GM12878 (cell line): ENCODE data around the gene ERVK3-1. TPM values are rescaled to one million over a fixed set of nuclear protein-coding genes. Genes with fewer than 3 reads are reported as not detected.

Source experiments
- ATAC-seq: fragments of 200-7000 bp; cut with Tn5 transposase; 3 replicates; pipeline ENCODE4 v1.9.1; 2020; ENCODE audit warnings: mild to moderate bottlenecking, moderate library complexity
- BruUV-seq: library from RNA; stranded (reverse); fragments of 400-500 nt; replicated peaks from 2 replicates; lab custom pipeline; 2021; lab: Mats Ljungman, UMichigan
- CTCF ChIA-PET: fragments of 300-600 bp; sonication (Branson Sonifier 250); formaldehyde crosslinking; extraction: SDS; loops from one replicate; lab custom pipeline; 2021; ENCODE audit warnings: inconsistent platforms; lab: Yijun Ruan, JAX
- POLR2A ChIA-PET: fragments of 350-600 bp; formaldehyde crosslinking; extraction: SDS; loops from one replicate; lab custom pipeline; 2021; ENCODE audit warnings: inconsistent platforms; lab: Charles Lee
- RAD21 ChIA-PET: fragments of 300-600 bp; sonication (Branson Sonifier 250); formaldehyde crosslinking; loops from one replicate; lab custom pipeline; 2023; ENCODE audit warnings: antibody characterized with exemption; ENCODE audit not compliant: unreplicated experiment; lab: Charles Lee
- SMC1A ChIA-PET: fragments of 300-600 bp; sonication (Branson Sonifier 250); formaldehyde crosslinking; loops from one replicate; lab custom pipeline; 2023; ENCODE audit not compliant: unreplicated experiment, uncharacterized antibody; lab: Charles Lee
- DNase-seq: peaks from one replicate; pipeline ENCODE4 v3.0.0-alpha.2; 2011; ENCODE audit warnings: low read depth, low spot score
- FAIRE-seq: peaks from 3 replicates; lab custom pipeline; 2011; peaks lifted over from hg19 to GRCh38; lab: Jason Lieb, UNC
- H2AFZ ChIP-seq: 2 replicates; pipeline ENCODE4 v1.6.0; 2011; ENCODE audit warnings: low read depth, low read length, control low read depth; ENCODE audit not compliant: control insufficient read depth
- H3K27ac ChIP-seq: 2 replicates; pipeline ENCODE4 v1.5.1; 2011; ENCODE audit warnings: control low read depth; ENCODE audit not compliant: control insufficient read depth, insufficient read depth
- H3K27me3 ChIP-seq, 2 experiments: replicated peaks in 1 of 2; 2 replicates each; pipeline versions ENCODE4 v1.6.0 to v1.6.1; 2011; ENCODE audit warnings: low read length in 1 of 2; ENCODE audit not compliant: control insufficient read depth in 2 of 2, insufficient read depth in 2 of 2
- H3K36me3 ChIP-seq, 2 experiments: 2 replicates each; pipeline ENCODE4 v1.5.1; 2011; ENCODE audit warnings: low read length in 1 of 2; ENCODE audit not compliant: control insufficient read depth in 2 of 2, insufficient read depth in 2 of 2
- H3K4me1 ChIP-seq: 2 replicates; pipeline ENCODE4 v1.6.1; 2011; ENCODE audit warnings: mild to moderate bottlenecking, low read length, moderate library complexity, mixed read lengths; ENCODE audit not compliant: control insufficient read depth, insufficient read depth
- H3K4me2 ChIP-seq: 2 replicates; pipeline ENCODE4 v1.6.0; 2011; ENCODE audit warnings: control low read depth; ENCODE audit not compliant: control insufficient read depth, insufficient read depth
- H3K4me3 ChIP-seq: fragments of 200-600 bp; sonication (generic); 2 replicates; pipeline ENCODE4 v1.5.1; 2016
- H3K79me2 ChIP-seq: 2 replicates; pipeline ENCODE4 v1.6.0; 2011; ENCODE audit warnings: low read length; ENCODE audit not compliant: control insufficient read depth, insufficient read depth
- H3K9ac ChIP-seq: 2 replicates; pipeline ENCODE4 v1.8.0; 2011; ENCODE audit warnings: low read length, control low read depth, mixed read lengths; ENCODE audit not compliant: control insufficient read depth, insufficient read depth
- H3K9me3 ChIP-seq: replicated peaks from 3 replicates; pipeline ENCODE4 v1.5.1; 2011; ENCODE audit warnings: mild to moderate bottlenecking, low read length; ENCODE audit not compliant: control insufficient read depth, insufficient read depth
- H4K20me1 ChIP-seq: 2 replicates; pipeline ENCODE4 v1.6.0; 2011; ENCODE audit not compliant: control insufficient read depth, insufficient read depth
- E2F8 ChIP-seq: fragments of 450-650 bp; IDR thresholded peaks from 2 replicates; pipeline ENCODE4 v1.6.1; 2018; ENCODE audit warnings: mild to moderate bottlenecking, low read depth, moderate library complexity; ENCODE audit not compliant: partially characterized antibody
- NBN ChIP-seq: fragments of 450-650 bp; IDR thresholded peaks from 2 replicates; pipeline ENCODE4 v1.6.1; 2016
- NFXL1 ChIP-seq: fragments of 450-650 bp; IDR thresholded peaks from 2 replicates; pipeline ENCODE4 v1.6.1; 2017; ENCODE audit warnings: antibody characterized with exemption, mild to moderate bottlenecking, borderline replicate concordance
- RAD21 ChIP-seq: IDR thresholded peaks from 2 replicates; pipeline ENCODE4 v1.6.1; 2011; ENCODE audit warnings: mild to moderate bottlenecking, low read depth, low read length, moderate library complexity; ENCODE audit not compliant: insufficient read depth
- SKIL ChIP-seq: fragments of 450-650 bp; IDR thresholded peaks from 2 replicates; pipeline ENCODE4 v1.6.1; 2017; ENCODE audit warnings: mild to moderate bottlenecking, low read depth, inconsistent platforms; ENCODE audit not compliant: poor library complexity, severe bottlenecking
- WRNIP1 ChIP-seq: IDR thresholded peaks from 2 replicates; pipeline ENCODE4 v1.6.1; 2011; ENCODE audit warnings: low read depth, low read length, improper control_type of control experiment, borderline replicate concordance
- ZNF687 ChIP-seq: fragments of 450-650 bp; IDR thresholded peaks from 2 replicates; pipeline ENCODE4 v1.6.1; 2017; ENCODE audit warnings: mild to moderate bottlenecking, moderate library complexity
- WGBS: methylation state at CpG from one replicate; pipeline ENCODE4 v1.1.6; 2016; ENCODE audit warnings: low lambda C conversion rate; ENCODE audit not compliant: insufficient replicate concordance, insufficient coverage; ENCODE audit errors: missing lambda C conversion rate; 5-methylcytosine and 5-hydroxymethylcytosine counted together
- in situ Hi-C: fragments of 300-500 bp; cut with MboI; formaldehyde crosslinking; loops from 9 replicates; pipeline ENCODE4 v1.14.3; 2018; ENCODE audit warnings: mixed read lengths
- intact Hi-C: fragments of 100-400 bp; cut with micrococcal nuclease; formaldehyde crosslinking; loops from one replicate; pipeline ENCODE4 v1.14.2; 2022; ENCODE audit not compliant: unreplicated experiment
- polyA plus RNA-seq, 11 experiments: library from polyadenylated mRNA; depleted of rRNA in 4 of 11; unstranded in 6 of 11; stranded (reverse) in 5 of 11; fragments of >200 nt; fragmentation: Nextera tagmentation in 4 of 11; fragmentation: Illumina TruSeq in 1 of 11; extraction: Ambion mirVana in 4 of 11; extraction: Trizol in 1 of 11; gene quantifications; 1 replicate in 1 of 11; 2 replicates in 10 of 11; pipeline versions ENCODE4 v1.2.1 to v1.2.3, GENCODE V29; 2011 to 2016; ENCODE audit warnings: inconsistent platforms in 2 of 11, missing spikeins in 2 of 11, low read depth in 1 of 11
- total RNA-seq, 4 experiments: library from RNA; depleted of rRNA in 3 of 4; stranded (reverse); fragments of >200 nt in 3 of 4; fragmentation: Illumina TruSeq in 1 of 4; extraction: Trizol in 1 of 4; gene quantifications; 2 replicates each; pipeline versions ENCODE4 v1.2.1 to v1.2.3, GENCODE V29; 2013 to 2021
- TF ChIP-seq, protein P1 (sequence below): fragments of 150-350 bp; IDR thresholded peaks from 2 replicates; pipeline ENCODE4 v1.6.1; 2016; ENCODE audit warnings: low read depth, low read length

Gene ERVK3-1
- total and polyA plus RNA-seq, 10 of the 15 experiments (the other 5 are each of a cell fraction or from before 2014, with no cell fraction given): 59.3 to 172 (median 95.8) TPM

DNA sequence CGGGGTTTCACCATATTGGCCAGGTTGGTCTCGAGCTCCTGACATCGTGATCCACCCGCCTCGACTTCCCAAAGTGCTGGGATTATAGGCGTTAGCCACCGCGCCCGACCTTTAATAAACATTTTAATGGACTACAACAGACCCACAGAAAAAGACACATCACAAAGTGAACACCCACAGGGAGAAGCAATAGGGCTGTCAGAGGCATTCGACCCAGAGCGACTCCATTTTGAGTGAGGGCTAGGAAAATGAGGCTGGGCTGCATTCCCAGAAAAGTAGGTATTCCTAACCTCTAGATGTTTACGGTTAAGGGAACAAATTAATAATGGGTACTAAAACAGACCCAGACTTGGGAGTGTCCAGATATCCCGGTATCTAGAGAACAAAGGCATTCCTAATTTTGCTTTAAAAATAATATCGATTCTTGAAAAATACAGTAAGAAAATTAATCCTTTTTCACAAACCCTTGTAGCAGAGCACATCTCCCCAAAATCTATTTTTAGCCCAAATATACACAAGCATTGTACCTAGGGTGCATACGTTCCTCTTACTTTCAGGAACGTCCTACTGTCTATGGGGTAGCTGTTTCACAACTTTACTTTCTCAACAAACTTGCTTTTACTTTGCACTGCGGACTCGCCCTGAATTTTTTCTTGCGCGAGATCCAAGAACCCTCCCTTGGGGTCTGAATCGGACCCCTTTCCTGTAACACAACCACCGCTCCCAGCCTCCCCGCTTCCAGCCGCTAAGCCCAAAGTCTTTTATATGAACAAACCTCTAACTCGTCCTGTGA, 27.2 kb upstream of the ERVK3-1 start:
- H3K4me3 ChIP-seq: peak overlapping the region; percentile 83
- in situ Hi-C loops (loop anchor here (10.0 kb wide), 1 partner anchor 1863 kb away; no protein-coding TSS in a partner anchor), intact Hi-C loops (loop anchor here (2.0 kb wide), 1 partner anchor 531 kb away; the partner anchor contains the start of gene ZNF776)
- 50% methylated on average over 24 of the region's 25 CpGs for WGBS
- SMC1A ChIA-PET: interaction anchor here (0.6 to 1.0 kb wide), 2 partner anchors 23 to 71 kb away, joined by 3 to 4 read pairs; no protein-coding TSS in a partner anchor
- no peaks in the 10 kb centered on the region for H3K27me3 ChIP-seq
- RAD21 ChIA-PET: interaction anchor here (0.9 kb wide), 1 partner anchor 162 kb away, joined by 3 read pairs; the partner anchor contains the start of gene ZNF132
- no peaks in the 10 kb centered on the region for H4K20me1 ChIP-seq
- CTCF ChIA-PET: no interaction called here
- H3K9me3 ChIP-seq: peaks cover 4% of the 10 kb centered on the region
- FAIRE-seq: no peak
- no peaks in the 10 kb centered on the region for H3K36me3 ChIP-seq
- H3K9ac ChIP-seq: peak overlapping the region; percentile 55
- no peak for ATAC-seq
- H2AFZ ChIP-seq: peak overlapping the region; percentile 60
- H3K27ac ChIP-seq: peak overlapping the region; percentile 67
- BruUV-seq: TSS peak; percentile 84
- no peaks in the 10 kb centered on the region; the same call in 1 of the 2 replicates for H3K4me1 ChIP-seq
- POLR2A ChIA-PET: interaction anchor here (0.6 to 1.1 kb wide), 6 partner anchors 9 to 241 kb away, joined by 3 to 5 read pairs (median 3); partner anchors contain the start of gene ZBTB45
- H3K79me2 ChIP-seq: peaks cover 18% of the 10 kb centered on the region
- no peak for DNase-seq
- peak overlapping the region; percentile 76 for H3K4me2 ChIP-seq
- TF ChIP-seq E2F8 (no peak), NBN (no peak), ZNF687 (0 out of 2 replicates have a peak, but pooled peaks have one; percentile 11), WRNIP1 (no peak), SKIL (no peak), RAD21 (no peak), NFXL1 (no peak)
- TF ChIP-seq, protein P1, sequence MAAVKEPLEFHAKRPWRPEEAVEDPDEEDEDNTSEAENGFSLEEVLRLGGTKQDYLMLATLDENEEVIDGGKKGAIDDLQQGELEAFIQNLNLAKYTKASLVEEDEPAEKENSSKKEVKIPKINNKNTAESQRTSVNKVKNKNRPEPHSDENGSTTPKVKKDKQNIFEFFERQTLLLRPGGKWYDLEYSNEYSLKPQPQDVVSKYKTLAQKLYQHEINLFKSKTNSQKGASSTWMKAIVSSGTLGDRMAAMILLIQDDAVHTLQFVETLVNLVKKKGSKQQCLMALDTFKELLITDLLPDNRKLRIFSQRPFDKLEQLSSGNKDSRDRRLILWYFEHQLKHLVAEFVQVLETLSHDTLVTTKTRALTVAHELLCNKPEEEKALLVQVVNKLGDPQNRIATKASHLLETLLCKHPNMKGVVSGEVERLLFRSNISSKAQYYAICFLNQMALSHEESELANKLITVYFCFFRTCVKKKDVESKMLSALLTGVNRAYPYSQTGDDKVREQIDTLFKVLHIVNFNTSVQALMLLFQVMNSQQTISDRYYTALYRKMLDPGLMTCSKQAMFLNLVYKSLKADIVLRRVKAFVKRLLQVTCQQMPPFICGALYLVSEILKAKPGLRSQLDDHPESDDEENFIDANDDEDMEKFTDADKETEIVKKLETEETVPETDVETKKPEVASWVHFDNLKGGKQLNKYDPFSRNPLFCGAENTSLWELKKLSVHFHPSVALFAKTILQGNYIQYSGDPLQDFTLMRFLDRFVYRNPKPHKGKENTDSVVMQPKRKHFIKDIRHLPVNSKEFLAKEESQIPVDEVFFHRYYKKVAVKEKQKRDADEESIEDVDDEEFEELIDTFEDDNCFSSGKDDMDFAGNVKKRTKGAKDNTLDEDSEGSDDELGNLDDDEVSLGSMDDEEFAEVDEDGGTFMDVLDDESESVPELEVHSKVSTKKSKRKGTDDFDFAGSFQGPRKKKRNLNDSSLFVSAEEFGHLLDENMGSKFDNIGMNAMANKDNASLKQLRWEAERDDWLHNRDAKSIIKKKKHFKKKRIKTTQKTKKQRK: no peak
